RWPE2 (cell line): Measurements from ENCODE around the gene PDE4A.

Experiments
- ATAC-seq: fragments of 200-7000 bp; cut with Tn5 transposase; 3 replicates; pipeline ENCODE4 v1.9.1; 2021; ENCODE audit warnings: low read depth
- DNase-seq: peaks from one replicate; pipeline ENCODE4 v3.0.0-alpha.2; 2020; ENCODE audit warnings: low spot score
- H3K27ac ChIP-seq: fragments of 450-650 bp; 2 replicates; pipeline ENCODE4 v1.5.1; 2017; ENCODE audit warnings: mild to moderate bottlenecking; ENCODE audit not compliant: poor library complexity, severe bottlenecking
- H3K27me3 ChIP-seq: fragments of 250-450 bp; sonication (Bioruptor Pico); 2 replicates; pipeline ENCODE4 v1.5.1; 2021; ENCODE audit warnings: mild to moderate bottlenecking, moderate library complexity; ENCODE audit not compliant: insufficient read depth, poor library complexity, severe bottlenecking
- H3K36me3 ChIP-seq: fragments of 250-450 bp; sonication (Bioruptor Pico); 2 replicates; pipeline ENCODE4 v1.5.1; 2020; ENCODE audit warnings: low read depth, mild to moderate bottlenecking, moderate library complexity
- H3K4me1 ChIP-seq: fragments of 250-450 bp; sonication (Bioruptor Pico); 2 replicates; pipeline ENCODE4 v1.5.1; 2021; ENCODE audit warnings: mild to moderate bottlenecking, moderate library complexity; ENCODE audit not compliant: insufficient read depth, poor library complexity, severe bottlenecking
- H3K4me3 ChIP-seq: fragments of 250-450 bp; sonication (Bioruptor Pico); 2 replicates; pipeline ENCODE4 v1.5.1; 2021; ENCODE audit warnings: mild to moderate bottlenecking, moderate library complexity; ENCODE audit not compliant: severe bottlenecking
- H3K9me3 ChIP-seq: fragments of 250-450 bp; sonication (Bioruptor Pico); 2 replicates; pipeline ENCODE4 v1.5.1; 2021; ENCODE audit warnings: mild to moderate bottlenecking, moderate library complexity; ENCODE audit not compliant: severe bottlenecking
- CTCF ChIP-seq: fragments of 450-650 bp; IDR thresholded peaks from one replicate; pipeline ENCODE4 v1.5.1; 2017; ENCODE audit warnings: mild to moderate bottlenecking, moderate library complexity; ENCODE audit not compliant: poor library complexity, severe bottlenecking

PDE4A gene

GRCh38 chr19:10416380-10417257, 3.7 kb upstream of the PDE4A start:
- H3K27me3 ChIP-seq, result peaks cover 46% of the 10 kb centered on the region
- H3K36me3 ChIP-seq, result no peaks in the 10 kb centered on the region
- H3K4me1 ChIP-seq, result peaks cover 10% of the 10 kb centered on the region
- no peak overlapping the region for H3K27ac ChIP-seq
- H3K9me3 ChIP-seq, result peaks cover 3% of the 10 kb centered on the region
- DNase-seq (peak; percentile 83), ATAC-seq (peak; percentile 45)
- peak; percentile 96 for TF ChIP-seq CTCF
- H3K4me3 ChIP-seq, result peak overlapping the region; percentile 32

GRCh38 chr19:10417541-10418234, 2.6 kb upstream of the PDE4A start:
- peak; percentile 11; the same call in 1 of the 3 replicates for ATAC-seq
- TF ChIP-seq CTCF, result no peak
- no peak overlapping the region for H3K4me3 ChIP-seq

GRCh38 chr19:10418235-10418484, 2.2 kb upstream of the PDE4A start:
- Histone ChIP-seq H3K4me3 (no peak overlapping the region), H3K4me1 (peaks cover 10% of the 10 kb centered on the region), H3K9me3 (peaks cover 3% of the 10 kb centered on the region), H3K27me3 (peaks cover 59% of the 10 kb centered on the region), H3K36me3 (no peaks in the 10 kb centered on the region), H3K27ac (no peak overlapping the region)
- no peak for TF ChIP-seq CTCF
- ATAC-seq (no peak), DNase-seq (no peak)

More at GRCh38 chr19:10417541-10418234, 2.6 kb upstream of the PDE4A start:
- Histone ChIP-seq H3K27me3 (peaks cover 57% of the 10 kb centered on the region), H3K9me3 (peaks cover 3% of the 10 kb centered on the region), H3K36me3 (no peaks in the 10 kb centered on the region), H3K4me1 (peaks cover 10% of the 10 kb centered on the region), H3K27ac (no peak overlapping the region)
- DNase-seq, result no peak

GRCh38 chr19:10418485-10419199, 1.7 kb upstream of the PDE4A start:
- no peak for TF ChIP-seq CTCF

More at GRCh38 chr19:10418485-10419199, 1.7 kb upstream of the PDE4A start:
- ATAC-seq (no peak), DNase-seq (no peak)
- peaks cover 64% of the 10 kb centered on the region for H3K27me3 ChIP-seq
- peaks cover 10% of the 10 kb centered on the region for H3K4me1 ChIP-seq
- H3K27ac ChIP-seq, result no peak overlapping the region
- H3K9me3 ChIP-seq, result peaks cover 3% of the 10 kb centered on the region
- no peaks in the 10 kb centered on the region for H3K36me3 ChIP-seq
- no peak overlapping the region for H3K4me3 ChIP-seq
